Lung (tissue), 12 donors: Measurements from ENCODE around the gene MYOG. TPM values are rescaled to one million over a fixed set of nuclear protein-coding genes. Genes with fewer than 3 reads are reported as not detected.

Experiments
- ATAC-seq: fragments of 200-7000 bp; cut with Tn5 transposase; one replicate; pipeline ENCODE4 v1.9.1; 2020; ENCODE audit warnings: moderate number of reproducible peaks; ENCODE audit not compliant: insufficient read depth, low FRiP score
- DNase-seq, 3 donors: peaks; one replicate each; pipeline ENCODE4 v3.0.0-alpha.2; 2013 to 2017
- H3K27ac ChIP-seq, 2 donors: one replicate each; pipeline ENCODE4 v1.5.1; 2013; ENCODE audit warnings: mild to moderate bottlenecking in 2 of 2, moderate library complexity in 2 of 2, control low read depth in 1 of 2, inconsistent platforms in 1 of 2, low read depth in 1 of 2, low read length in 1 of 2
- H3K27me3 ChIP-seq, 3 donors: one replicate each; pipeline ENCODE4 v1.5.1; 2013; ENCODE audit warnings: low read length in 2 of 3; ENCODE audit not compliant: control insufficient read depth in 3 of 3, insufficient read depth in 3 of 3
- H3K36me3 ChIP-seq, 4 donors: one replicate each; pipeline ENCODE4 v1.5.1; 2013; ENCODE audit warnings: low read length in 4 of 4, mild to moderate bottlenecking in 1 of 4, moderate library complexity in 1 of 4; ENCODE audit not compliant: control insufficient read depth in 4 of 4, insufficient read depth in 4 of 4
- H3K4me1 ChIP-seq, 5 donors: one replicate each; pipeline ENCODE4 v1.5.1; 2013; ENCODE audit warnings: low read length in 5 of 5, mild to moderate bottlenecking in 2 of 5, moderate library complexity in 1 of 5; ENCODE audit not compliant: control insufficient read depth in 5 of 5, insufficient read depth in 5 of 5
- H3K4me3 ChIP-seq: one replicate; pipeline ENCODE4 v1.5.1; 2013; ENCODE audit warnings: mild to moderate bottlenecking, control low read depth, moderate library complexity
- H3K9ac ChIP-seq, 2 donors: one replicate each; pipeline ENCODE4 v1.5.1; 2013; ENCODE audit warnings: low read length in 2 of 2, control low read depth in 1 of 2; ENCODE audit not compliant: insufficient read depth in 1 of 2
- H3K9me3 ChIP-seq, 4 donors: one replicate each; pipeline ENCODE4 v1.5.1; 2013; ENCODE audit warnings: low read length in 3 of 4, mild to moderate bottlenecking in 1 of 4, moderate library complexity in 1 of 4; ENCODE audit not compliant: control insufficient read depth in 4 of 4, insufficient read depth in 3 of 4
- WGBS, 2 donors: extraction: QIAGEN DNeasy Blood & Tissue Kit; methylation state at CpG; one replicate each; pipeline ENCODE4 v1.1.7; 2013; 5-methylcytosine and 5-hydroxymethylcytosine counted together
- polyA plus RNA-seq, 2 donors: library from polyadenylated mRNA; stranded (reverse); fragments of 200-250 nt; gene quantifications; one replicate each; pipeline ENCODE4 v1.2.1, GENCODE V29; 2013
- total RNA-seq, 2 donors: library from RNA; depleted of rRNA in 1 of 2; stranded (reverse); fragments of >200 nt in 1 of 2; gene quantifications; one replicate each; pipeline ENCODE4 v1.2.1, GENCODE V29; 2014 to 2021
- TF ChIP-seq, protein P1 (sequence below): IDR thresholded peaks from 2 replicates; pipeline ENCODE4 v1.5.1; 2012; ENCODE audit warnings: mild to moderate bottlenecking; ENCODE audit errors: control extremely low read depth, extremely low read depth
- donor health status: control.
- donor health status: control.
- donor health status: Bipolar disorder and iron deficiency.
- donor health status: healthy.
- donor health status: DM: yes; HTN: yes; CAD: no.

Gene MYOG
- total and polyA plus RNA-seq, 4 donors = not detected

DNA sequence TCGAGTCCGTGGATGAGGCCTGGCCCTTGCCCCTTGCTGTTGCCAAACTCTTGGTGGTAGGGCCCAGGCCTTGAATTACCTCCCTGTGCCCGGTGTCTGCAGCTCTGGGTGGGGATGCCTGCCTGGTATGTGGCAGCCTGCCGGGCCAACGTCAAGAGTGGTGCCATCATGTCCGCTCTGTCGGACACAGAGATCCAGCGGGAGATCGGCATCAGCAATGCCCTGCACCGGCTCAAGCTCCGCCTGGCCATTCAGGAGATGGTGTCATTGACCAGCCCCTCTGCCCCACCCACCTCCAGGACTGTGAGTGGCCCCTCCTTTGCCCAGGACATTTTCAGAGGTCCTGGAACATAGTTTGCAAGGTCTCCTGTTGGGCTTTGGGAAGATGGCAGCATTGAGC, 25.7 kb downstream of the MYOG start:
- Histone ChIP-seq H3K9me3 (no peaks in the 10 kb centered on the region), H3K36me3 (no peaks in the 10 kb centered on the region), H3K4me3 (no peak overlapping the region), H3K27me3 (no peaks in the 10 kb centered on the region), H3K9ac (no peak overlapping the region), H3K27ac (no peak overlapping the region), H3K4me1 (peaks cover 0 to 3% (median 0%) of the 10 kb centered on the region in 5 donors)
- no peak for DNase-seq
- TF ChIP-seq, protein P1, sequence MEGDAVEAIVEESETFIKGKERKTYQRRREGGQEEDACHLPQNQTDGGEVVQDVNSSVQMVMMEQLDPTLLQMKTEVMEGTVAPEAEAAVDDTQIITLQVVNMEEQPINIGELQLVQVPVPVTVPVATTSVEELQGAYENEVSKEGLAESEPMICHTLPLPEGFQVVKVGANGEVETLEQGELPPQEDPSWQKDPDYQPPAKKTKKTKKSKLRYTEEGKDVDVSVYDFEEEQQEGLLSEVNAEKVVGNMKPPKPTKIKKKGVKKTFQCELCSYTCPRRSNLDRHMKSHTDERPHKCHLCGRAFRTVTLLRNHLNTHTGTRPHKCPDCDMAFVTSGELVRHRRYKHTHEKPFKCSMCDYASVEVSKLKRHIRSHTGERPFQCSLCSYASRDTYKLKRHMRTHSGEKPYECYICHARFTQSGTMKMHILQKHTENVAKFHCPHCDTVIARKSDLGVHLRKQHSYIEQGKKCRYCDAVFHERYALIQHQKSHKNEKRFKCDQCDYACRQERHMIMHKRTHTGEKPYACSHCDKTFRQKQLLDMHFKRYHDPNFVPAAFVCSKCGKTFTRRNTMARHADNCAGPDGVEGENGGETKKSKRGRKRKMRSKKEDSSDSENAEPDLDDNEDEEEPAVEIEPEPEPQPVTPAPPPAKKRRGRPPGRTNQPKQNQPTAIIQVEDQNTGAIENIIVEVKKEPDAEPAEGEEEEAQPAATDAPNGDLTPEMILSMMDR = no peak
- ATAC-seq = no peak
- 95% methylated on average over 11 of the region's 11 CpGs for WGBS, 2 donors

- TF ChIP-seq, protein P1 = no peak
- Histone ChIP-seq H3K4me1 (peaks cover 0 to 3% (median 0%) of the 10 kb centered on the region in 5 donors), H3K27me3 (no peaks in the 10 kb centered on the region), H3K9ac (no peak overlapping the region), H3K9me3 (no peaks in the 10 kb centered on the region), H3K27ac (no peak overlapping the region), H3K4me3 (no peak overlapping the region), H3K36me3 (no peaks in the 10 kb centered on the region)
- no peak for ATAC-seq
- WGBS, 2 donors = 25 to 70% methylated on average over 2 of the region's 2 CpGs
- DNase-seq = no peak
Measured at GRCh38 chr1:203059485-203059884, 26.3 kb downstream of the MYOG start.

- Histone ChIP-seq H3K36me3 (no peaks in the 10 kb centered on the region), H3K4me1 (peaks cover 0 to 3% (median 0%) of the 10 kb centered on the region in 5 donors), H3K27me3 (no peaks in the 10 kb centered on the region), H3K9me3 (no peaks in the 10 kb centered on the region), H3K4me3 (no peak overlapping the region), H3K27ac (no peak overlapping the region), H3K9ac (no peak overlapping the region)
- TF ChIP-seq, protein P1 = no peak
- 38 to 74% methylated on average over 1 of the region's 1 CpG for WGBS, 2 donors
- ATAC-seq (no peak), DNase-seq (no peak)
Measured at GRCh38 chr1:203058676-203058935, 27.2 kb downstream of the MYOG start.

- no peak for ATAC-seq
Measured at GRCh38 chr1:203057911-203058675, 27.7 kb downstream of the MYOG start.

More at GRCh38 chr1:203057911-203058675, 27.7 kb downstream of the MYOG start:
- no peak for DNase-seq
- Histone ChIP-seq H3K36me3 (no peaks in the 10 kb centered on the region), H3K27ac (no peak overlapping the region), H3K27me3 (no peaks in the 10 kb centered on the region), H3K9ac (no peak overlapping the region), H3K4me3 (no peak overlapping the region), H3K4me1 (peaks cover 0 to 3% (median 0%) of the 10 kb centered on the region in 5 donors), H3K9me3 (no peaks in the 10 kb centered on the region)
- WGBS, 2 donors = 37 to 46% methylated on average over 9 to 10 of the region's 10 CpGs
- TF ChIP-seq, protein P1 = no peak
